Activated T-cell treated with anti-CD3 and anti-CD28 coated beads, Interleukin-2, amount 50 U/mL, for 72 hours (primary cell): ENCODE measurements around the gene RELCH. TPM values are rescaled to one million over a fixed set of nuclear protein-coding genes. Genes with fewer than 3 reads are reported as not detected.

Experiments used
- ATAC-seq, 2 donors: fragments of 150-1000 bp; cut with Tn5 transposase; replicated peaks in 1 of 2; 2 replicates each; pipeline ENCODE4 v1.10.0; 2021; ENCODE audit warnings: moderate library complexity in 2 of 2, mild to moderate bottlenecking in 1 of 2
- DNase-seq, 2 donors: peaks; one replicate each; pipeline ENCODE4 v3.0.0; 2021 to 2022; ENCODE audit warnings: mixed read lengths in 1 of 2
- H3K27ac Mint-ChIP-seq: one replicate; pipeline ENCODE4 v1.8.0; 2022; ENCODE audit warnings: mild to moderate bottlenecking, moderate library complexity, mixed read lengths
- H3K27me3 Mint-ChIP-seq: one replicate; pipeline ENCODE4 v1.8.0; 2022; ENCODE audit warnings: low read depth, mixed read lengths
- H3K36me3 Mint-ChIP-seq, 2 donors: one replicate each; pipeline ENCODE4 v1.8.0; 2022; ENCODE audit warnings: mixed read lengths in 2 of 2, mild to moderate bottlenecking in 1 of 2; ENCODE audit not compliant: insufficient read depth in 2 of 2
- H3K4me1 Mint-ChIP-seq: one replicate; pipeline ENCODE4 v1.8.0; 2022; ENCODE audit warnings: low read depth, mixed read lengths
- H3K4me3 Mint-ChIP-seq, 2 donors: one replicate each; pipeline ENCODE4 v1.8.0; 2022; ENCODE audit warnings: mild to moderate bottlenecking in 2 of 2, mixed read lengths in 2 of 2, moderate library complexity in 2 of 2
- H3K9me3 Mint-ChIP-seq, 2 donors: one replicate each; pipeline ENCODE4 v1.8.0; 2022; ENCODE audit warnings: mixed read lengths in 2 of 2
- total RNA-seq, 2 donors: library from RNA; stranded (reverse); gene quantifications; one replicate each; pipeline ENCODE4 v1.2.3, GENCODE V29; 2022

The RELCH gene
- total RNA-seq, 2 donors from 2014 or later = 21.8 to 23.5 TPM

DNA sequence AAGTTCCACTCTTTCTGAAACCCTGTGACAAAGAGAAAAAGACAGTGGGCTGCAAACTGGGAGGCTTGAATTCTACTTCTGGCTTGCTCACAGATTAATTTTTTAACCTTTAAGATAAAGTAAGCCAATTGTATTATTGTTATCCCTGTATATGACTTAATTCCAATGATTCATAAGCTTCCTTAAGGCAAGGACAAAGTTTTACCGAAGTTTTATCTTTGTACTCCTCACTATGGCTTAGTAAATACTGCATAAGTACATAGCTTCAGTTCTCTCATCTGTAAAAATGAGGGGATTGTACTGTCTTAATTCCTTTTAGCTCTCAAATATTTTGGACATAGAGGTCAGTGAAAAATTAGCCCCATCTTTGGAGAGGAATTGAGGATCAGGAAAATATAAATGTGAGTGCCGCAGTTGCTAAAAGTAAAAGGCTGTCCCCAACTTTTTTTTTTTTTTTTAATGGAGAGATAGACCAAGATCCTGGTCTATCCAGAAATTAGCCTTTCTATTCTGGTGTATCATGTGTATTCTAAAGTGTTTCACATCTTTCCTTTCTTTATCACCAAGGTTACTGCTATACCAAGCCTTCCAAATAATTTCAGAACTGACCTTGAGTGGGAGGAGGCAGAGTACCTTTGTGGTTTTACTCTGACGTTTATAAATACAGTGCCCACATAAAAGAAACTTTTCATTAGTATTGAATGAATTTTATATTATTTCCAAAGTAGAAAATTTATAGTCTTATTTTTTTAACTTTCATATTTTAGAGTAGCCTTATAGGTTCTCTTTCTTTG, 13.3 kb downstream of the RELCH start:
- ATAC-seq (no peak), DNase-seq (no peak)
- H3K36me3 Mint-ChIP-seq = peaks cover 1% of the 10 kb centered on the region in 2 donors
- H3K27me3 Mint-ChIP-seq = no peaks in the 10 kb centered on the region
- no peak overlapping the region for H3K4me3 Mint-ChIP-seq
- H3K9me3 Mint-ChIP-seq = no peaks in the 10 kb centered on the region
- peaks cover 35% of the 10 kb centered on the region for H3K4me1 Mint-ChIP-seq
- no peak overlapping the region for H3K27ac Mint-ChIP-seq

DNA sequence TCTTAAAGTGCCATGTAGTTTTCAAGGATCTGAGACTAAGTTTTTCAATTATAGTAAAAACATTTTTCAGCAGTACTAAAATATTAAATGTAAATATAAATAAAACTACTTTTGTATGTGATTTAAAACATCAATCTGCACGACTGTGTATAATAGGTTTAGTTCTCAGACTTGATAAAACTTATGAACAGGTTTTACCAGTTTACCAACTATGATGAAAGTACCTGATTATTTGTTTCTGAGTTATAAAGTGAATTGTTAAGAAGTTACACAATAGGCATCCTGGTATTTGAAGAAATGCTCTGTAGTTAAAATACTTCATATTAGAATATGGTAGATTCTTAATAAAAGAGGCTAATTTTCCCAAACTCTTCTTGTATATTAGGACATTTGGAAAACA, 14.8 kb downstream of the RELCH start:
- Mint-ChIP-seq H3K9me3 (no peaks in the 10 kb centered on the region), H3K4me1 (peaks cover 21% of the 10 kb centered on the region), H3K27ac (no peak overlapping the region), H3K36me3 (peaks cover 1% of the 10 kb centered on the region in 2 donors), H3K4me3 (no peak overlapping the region), H3K27me3 (no peaks in the 10 kb centered on the region)
- DNase-seq (no peak), ATAC-seq (no peak)

DNA sequence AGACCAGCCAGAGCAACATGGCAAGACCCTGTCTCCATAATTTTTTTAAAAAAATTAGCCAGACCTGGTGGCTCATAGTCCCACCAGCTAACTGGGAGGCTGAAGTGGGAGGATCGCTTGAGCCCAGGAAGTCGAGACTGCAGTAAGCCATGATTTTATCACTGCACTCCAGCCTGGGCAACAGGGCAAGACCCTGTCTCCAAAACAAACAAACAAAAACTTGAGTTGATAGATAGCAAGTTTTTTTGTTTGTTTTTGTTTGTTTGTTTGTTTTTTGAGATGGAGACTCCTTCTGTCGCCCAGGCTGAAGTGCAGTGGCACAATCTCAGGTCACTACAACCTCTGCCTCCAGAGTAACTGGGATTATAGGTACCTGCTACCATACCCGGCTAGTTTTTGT, 18.8 kb downstream of the RELCH start:
- H3K36me3 Mint-ChIP-seq = peaks cover 3 to 7% of the 10 kb centered on the region in 2 donors
- ATAC-seq (no peak), DNase-seq (no peak)
- no peak overlapping the region for H3K27ac Mint-ChIP-seq
- peaks cover 2 to 3% of the 10 kb centered on the region in 2 donors for H3K9me3 Mint-ChIP-seq
- no peak overlapping the region for H3K4me3 Mint-ChIP-seq
- no peaks in the 10 kb centered on the region for H3K27me3 Mint-ChIP-seq
- peaks cover 24% of the 10 kb centered on the region for H3K4me1 Mint-ChIP-seq

DNA sequence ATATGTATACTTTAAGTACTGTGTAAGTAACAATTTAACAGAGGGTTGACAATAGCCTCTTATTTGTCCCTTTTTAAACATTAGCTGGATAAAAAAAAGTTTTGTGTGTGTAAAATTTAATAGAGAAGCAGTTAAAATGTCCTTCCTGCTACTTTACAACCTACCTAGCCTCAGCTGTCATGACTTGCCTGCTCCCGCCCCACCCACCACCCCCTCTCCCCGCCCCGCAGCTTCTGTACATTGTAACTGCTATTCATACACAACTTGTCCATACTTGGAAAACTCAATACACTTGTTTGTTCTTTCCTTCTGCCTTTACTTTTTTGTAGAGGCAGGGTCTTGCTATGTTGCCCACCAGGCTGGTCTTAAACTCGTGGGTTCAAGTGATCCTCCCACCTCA, 19.5 kb downstream of the RELCH start:
- DNase-seq = no peak
- H3K27ac Mint-ChIP-seq = no peak overlapping the region
- H3K4me1 Mint-ChIP-seq = peaks cover 24% of the 10 kb centered on the region
- no peak overlapping the region for H3K4me3 Mint-ChIP-seq
- H3K27me3 Mint-ChIP-seq = no peaks in the 10 kb centered on the region
- peaks cover 2 to 3% of the 10 kb centered on the region in 2 donors for H3K9me3 Mint-ChIP-seq
- ATAC-seq = no peak
- peaks cover 3 to 7% of the 10 kb centered on the region in 2 donors for H3K36me3 Mint-ChIP-seq

DNA sequence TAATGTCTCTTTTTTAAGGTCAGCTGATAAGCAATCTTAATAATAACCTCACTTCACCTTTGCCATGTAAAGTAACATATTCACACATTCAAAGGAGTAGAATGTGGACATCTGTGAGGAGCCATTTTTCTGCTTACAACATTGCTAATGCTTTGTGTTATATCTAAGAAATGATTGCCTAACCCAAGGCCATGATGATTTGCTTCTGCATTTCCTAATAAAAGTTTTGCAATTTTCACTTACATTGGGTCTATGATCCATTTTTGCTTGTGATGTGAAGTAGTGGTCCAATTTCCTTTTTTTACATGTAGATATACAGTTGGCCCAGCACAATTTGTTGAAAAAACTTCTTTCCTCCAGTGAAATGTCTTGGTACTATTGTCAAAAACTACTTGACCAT, 22.0 kb downstream of the RELCH start:
- H3K36me3 Mint-ChIP-seq = peaks cover 4 to 5% of the 10 kb centered on the region in 2 donors
- H3K4me3 Mint-ChIP-seq = no peak overlapping the region
- DNase-seq (no peak), ATAC-seq (no peak)
- H3K4me1 Mint-ChIP-seq = peaks cover 24% of the 10 kb centered on the region
- no peaks in the 10 kb centered on the region for H3K27me3 Mint-ChIP-seq
- H3K27ac Mint-ChIP-seq = no peak overlapping the region
- H3K9me3 Mint-ChIP-seq = peaks cover 2 to 3% of the 10 kb centered on the region in 2 donors

DNA sequence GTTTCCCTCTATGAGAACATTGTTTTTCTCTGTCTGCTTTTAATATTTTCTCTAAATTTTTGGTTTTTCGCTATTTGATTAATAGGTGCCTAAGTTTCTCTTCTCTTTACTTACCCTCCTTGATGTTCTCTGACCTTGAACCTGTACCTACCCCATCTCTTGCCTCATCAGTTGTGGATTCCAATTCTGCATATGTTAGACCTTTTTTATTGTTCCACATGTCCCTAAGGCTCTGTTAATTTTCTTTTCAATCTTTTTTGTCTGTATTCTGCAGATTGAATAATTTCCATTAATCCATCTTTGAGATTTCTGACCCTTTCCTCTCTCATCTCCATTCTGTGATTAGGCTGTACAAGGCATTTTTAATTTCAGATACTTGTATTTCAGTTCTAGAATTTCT, 23.1 kb downstream of the RELCH start:
- ATAC-seq = no peak
- no peak overlapping the region for H3K27ac Mint-ChIP-seq
- H3K36me3 Mint-ChIP-seq = peaks cover 4 to 5% of the 10 kb centered on the region in 2 donors
- no peak overlapping the region for H3K4me3 Mint-ChIP-seq
- DNase-seq = no peak
- peaks cover 24% of the 10 kb centered on the region for H3K4me1 Mint-ChIP-seq
- H3K27me3 Mint-ChIP-seq = no peaks in the 10 kb centered on the region
- peaks cover 2 to 3% of the 10 kb centered on the region in 2 donors for H3K9me3 Mint-ChIP-seq

DNA sequence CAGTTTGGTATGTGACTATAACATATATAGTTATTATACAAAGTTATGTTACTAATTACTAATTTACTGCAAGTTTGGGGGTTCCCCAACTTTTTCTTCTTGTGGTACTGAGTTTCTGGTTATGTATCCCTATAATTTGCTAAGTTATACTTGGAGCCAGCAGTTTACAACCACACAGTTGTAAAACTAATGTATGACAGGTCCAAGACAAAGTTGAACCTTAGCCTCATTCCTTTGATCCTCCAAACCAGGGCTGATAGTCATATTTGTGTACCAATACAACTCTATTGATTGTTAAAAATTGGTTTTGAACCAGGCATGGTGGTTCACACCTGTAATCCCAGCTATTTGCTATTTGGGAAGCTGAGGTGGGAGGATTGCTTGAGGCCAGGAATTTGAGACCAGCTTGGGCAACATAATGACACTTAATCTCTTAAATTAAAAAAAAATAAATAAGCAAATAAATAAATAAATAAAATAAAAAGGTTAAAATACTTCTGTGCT, 24.3 kb downstream of the RELCH start:
- ATAC-seq (no peak), DNase-seq (no peak)
- peaks cover 2 to 3% of the 10 kb centered on the region in 2 donors for H3K9me3 Mint-ChIP-seq
- H3K27me3 Mint-ChIP-seq = no peaks in the 10 kb centered on the region
- peaks cover 24% of the 10 kb centered on the region for H3K4me1 Mint-ChIP-seq
- H3K36me3 Mint-ChIP-seq = peaks cover 4 to 5% of the 10 kb centered on the region in 2 donors
- H3K27ac Mint-ChIP-seq = no peak overlapping the region
- H3K4me3 Mint-ChIP-seq = no peak overlapping the region

DNA sequence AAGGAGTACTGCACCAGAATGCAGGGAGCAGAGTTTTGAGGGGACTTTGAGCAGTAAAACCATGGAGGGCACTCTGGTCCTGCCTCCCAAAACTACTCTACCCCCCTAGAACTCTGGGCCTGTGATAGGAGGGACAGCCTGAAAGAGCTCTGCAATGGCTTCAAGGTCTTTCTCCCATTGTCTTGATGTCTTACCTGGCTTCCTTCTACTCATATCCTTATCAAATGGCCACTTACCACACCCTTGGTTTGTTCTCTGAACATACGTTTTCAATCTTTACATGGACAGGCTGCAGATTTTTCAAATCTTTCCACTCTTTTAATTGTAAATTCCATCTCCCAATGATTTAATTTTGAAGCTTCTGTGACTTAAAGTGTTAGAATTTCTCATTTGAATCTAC, 27.7 kb downstream of the RELCH start:
- ATAC-seq (no peak), DNase-seq (no peak)
- peaks cover 2 to 3% of the 10 kb centered on the region in 2 donors for H3K36me3 Mint-ChIP-seq
- peaks cover 25% of the 10 kb centered on the region for H3K4me1 Mint-ChIP-seq
- no peak overlapping the region for H3K27ac Mint-ChIP-seq
- no peak overlapping the region for H3K4me3 Mint-ChIP-seq
- peaks cover 2 to 3% of the 10 kb centered on the region in 2 donors for H3K9me3 Mint-ChIP-seq
- no peaks in the 10 kb centered on the region for H3K27me3 Mint-ChIP-seq

DNA sequence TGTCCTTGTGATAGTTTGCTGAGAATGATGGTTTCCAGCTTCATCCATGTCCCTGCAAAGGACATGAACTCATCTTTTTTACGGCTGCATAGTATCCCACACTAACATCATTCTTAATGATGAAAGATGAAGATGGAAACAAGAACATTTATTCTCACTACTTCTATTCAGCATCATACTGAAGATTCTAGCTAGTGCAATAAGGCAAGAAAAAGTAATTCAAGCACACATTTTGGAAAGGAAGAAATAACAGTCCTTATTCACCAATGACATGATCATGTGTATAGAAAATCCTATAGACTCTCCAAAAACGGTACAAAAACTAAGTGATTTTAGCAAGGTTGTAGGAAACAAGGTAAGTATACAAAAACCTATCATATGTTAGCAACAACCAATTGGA, 37.2 kb downstream of the RELCH start:
- no peak overlapping the region for H3K27ac Mint-ChIP-seq
- peaks cover 13 to 32% of the 10 kb centered on the region in 2 donors for H3K36me3 Mint-ChIP-seq
- no peak overlapping the region for H3K4me3 Mint-ChIP-seq
- ATAC-seq = no peak
- peaks cover 5% of the 10 kb centered on the region for H3K4me1 Mint-ChIP-seq
- peaks cover 0 to 7% of the 10 kb centered on the region in 2 donors for H3K9me3 Mint-ChIP-seq
- no peak for DNase-seq
- H3K27me3 Mint-ChIP-seq = no peaks in the 10 kb centered on the region

DNA sequence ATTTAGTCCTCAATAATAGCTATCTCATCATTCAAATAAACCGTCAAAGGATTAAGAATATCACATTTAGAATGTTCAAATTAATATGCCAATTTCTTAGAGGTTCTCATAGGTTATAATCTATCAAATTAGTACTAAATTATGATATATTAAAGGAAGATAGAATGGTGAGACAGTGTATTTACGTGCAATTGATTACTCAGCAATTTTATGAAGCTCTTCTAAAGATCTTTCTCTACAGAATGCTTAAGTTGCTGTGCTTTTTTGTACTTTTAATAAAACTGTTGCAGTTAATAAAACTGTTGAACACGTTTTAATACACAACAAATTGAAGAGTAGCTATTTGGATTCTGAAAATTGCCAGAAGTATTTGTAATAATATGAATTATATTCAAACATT, 39.0 kb downstream of the RELCH start:
- Mint-ChIP-seq H3K4me3 (no peak overlapping the region), H3K27ac (no peak overlapping the region), H3K4me1 (no peaks in the 10 kb centered on the region), H3K36me3 (peaks cover 17 to 32% of the 10 kb centered on the region in 2 donors), H3K9me3 (peaks cover 0 to 7% of the 10 kb centered on the region in 2 donors), H3K27me3 (no peaks in the 10 kb centered on the region)
- ATAC-seq (no peak), DNase-seq (no peak)

DNA sequence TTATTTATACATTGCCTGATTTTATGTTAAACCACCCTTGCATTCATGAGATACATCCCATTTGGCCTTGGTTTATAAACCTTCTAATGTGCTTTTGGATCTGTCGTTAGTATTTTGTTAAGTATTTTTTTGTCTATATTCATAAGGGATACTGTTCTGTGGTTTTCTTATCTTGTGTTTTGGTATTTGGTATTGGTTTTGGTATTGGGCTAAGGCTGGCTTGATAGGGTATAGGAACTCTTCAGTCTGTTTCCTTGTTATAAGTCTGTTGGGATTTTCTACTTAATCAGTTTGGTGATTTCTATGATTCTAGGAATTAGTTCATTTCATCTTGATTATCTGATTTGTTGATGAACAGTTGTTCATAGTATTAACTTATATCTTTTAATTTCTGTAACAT, 49.2 kb downstream of the RELCH start:
- no peak overlapping the region for H3K4me3 Mint-ChIP-seq
- H3K27me3 Mint-ChIP-seq = no peaks in the 10 kb centered on the region
- no peaks in the 10 kb centered on the region for H3K4me1 Mint-ChIP-seq
- H3K36me3 Mint-ChIP-seq = peaks cover 1 to 13% of the 10 kb centered on the region in 2 donors
- no peak for ATAC-seq
- DNase-seq = no peak
- no peak overlapping the region for H3K27ac Mint-ChIP-seq
- no peaks in the 10 kb centered on the region for H3K9me3 Mint-ChIP-seq

DNA sequence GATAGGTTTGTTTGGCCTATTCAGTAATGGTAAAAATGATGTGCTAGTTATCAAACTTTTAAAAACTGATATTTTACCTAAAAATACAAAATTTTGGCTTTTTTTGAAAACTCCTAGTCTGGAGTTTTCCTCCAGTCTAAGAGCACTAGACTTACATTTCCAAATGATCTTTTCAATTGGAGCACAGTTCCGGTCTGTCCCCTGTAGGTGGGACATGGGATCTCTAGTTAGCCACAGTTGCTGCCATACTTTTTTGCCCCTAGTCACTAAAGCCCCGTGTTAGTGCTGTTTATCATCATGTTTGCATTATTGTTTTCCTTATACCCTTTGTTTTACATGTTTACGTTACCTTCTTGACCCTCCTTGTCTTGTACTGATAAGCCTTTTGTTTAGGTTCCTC, 52.4 kb downstream of the RELCH start:
- no peaks in the 10 kb centered on the region for H3K4me1 Mint-ChIP-seq
- H3K9me3 Mint-ChIP-seq = no peaks in the 10 kb centered on the region
- H3K27ac Mint-ChIP-seq = no peak overlapping the region
- DNase-seq = no peak
- ATAC-seq = no peak
- peaks cover 0 to 5% of the 10 kb centered on the region in 2 donors for H3K36me3 Mint-ChIP-seq
- no peaks in the 10 kb centered on the region for H3K27me3 Mint-ChIP-seq
- no peak overlapping the region for H3K4me3 Mint-ChIP-seq

DNA sequence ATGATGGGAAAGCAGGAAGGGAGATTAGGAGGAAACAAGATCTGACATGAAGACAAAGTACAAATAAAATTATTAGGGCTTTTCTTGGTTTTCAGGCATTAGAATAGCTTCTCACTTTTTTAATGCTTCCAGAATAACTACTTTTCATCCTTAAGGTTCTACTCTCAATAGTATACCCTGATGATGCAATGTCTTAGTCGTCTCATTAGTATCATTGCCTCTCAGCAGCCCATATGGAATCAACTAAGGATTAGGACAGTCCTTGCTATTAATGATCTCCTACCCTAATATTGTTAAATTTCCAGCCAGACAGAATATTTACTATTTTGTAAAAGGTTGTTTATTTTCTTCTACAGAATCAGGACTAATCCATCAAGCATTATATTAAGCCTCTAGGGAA, 55.9 kb downstream of the RELCH start:
- no peaks in the 10 kb centered on the region for H3K9me3 Mint-ChIP-seq
- no peak for ATAC-seq
- DNase-seq = no peak
- H3K27ac Mint-ChIP-seq = peak overlapping the region; percentile 79
- peaks cover 0 to 2% of the 10 kb centered on the region in 2 donors for H3K36me3 Mint-ChIP-seq
- H3K27me3 Mint-ChIP-seq = no peaks in the 10 kb centered on the region
- no peaks in the 10 kb centered on the region for H3K4me1 Mint-ChIP-seq
- no peak overlapping the region for H3K4me3 Mint-ChIP-seq

DNA sequence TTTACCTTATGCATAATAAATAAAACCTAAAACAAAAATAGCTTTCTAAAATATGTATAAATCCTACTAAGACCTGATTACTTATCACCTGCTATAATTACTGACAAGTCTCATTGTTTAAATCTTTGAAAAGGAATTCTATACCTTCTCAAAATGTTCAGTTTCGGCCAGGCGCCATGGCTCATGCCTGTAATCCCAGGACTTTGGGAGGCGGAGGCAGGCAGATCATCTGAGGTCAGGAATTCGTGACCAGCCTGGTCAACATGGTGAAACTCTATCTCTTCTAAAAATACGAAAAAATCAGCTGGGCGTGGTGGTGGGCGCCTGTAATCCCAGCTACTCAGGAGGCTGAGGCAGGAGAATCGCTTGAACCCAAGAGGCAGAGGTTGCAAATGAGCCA, 58.1 kb downstream of the RELCH start:
- Mint-ChIP-seq H3K27me3 (no peaks in the 10 kb centered on the region), H3K4me1 (no peaks in the 10 kb centered on the region), H3K27ac (peak overlapping the region; percentile 9), H3K36me3 (peaks cover 0 to 2% of the 10 kb centered on the region in 2 donors), H3K9me3 (no peaks in the 10 kb centered on the region), H3K4me3 (no peak overlapping the region)
- ATAC-seq (no peak), DNase-seq (no peak)
